ENCODE data around the gene CYTH2.

The CYTH2 gene

DNA sequence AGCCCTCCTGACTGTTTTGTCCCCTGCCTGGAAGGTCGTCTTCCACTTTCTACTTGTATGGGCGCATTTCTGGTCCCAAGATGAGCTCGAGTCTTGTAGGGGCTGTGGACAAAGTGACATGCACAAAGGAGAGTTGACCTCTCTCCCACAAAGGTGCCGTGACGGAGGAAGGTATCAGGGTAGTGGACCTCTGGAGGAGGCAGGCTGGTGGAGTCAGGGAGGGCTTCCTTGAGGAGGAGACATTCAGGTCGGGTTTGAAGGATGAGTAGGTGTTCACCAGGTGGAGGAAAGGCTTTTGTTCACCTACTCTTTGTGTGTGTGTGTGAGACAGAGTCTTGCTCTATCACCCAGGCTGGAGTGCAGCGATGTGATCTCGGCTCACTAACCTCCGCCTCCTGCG lies 1.7 kb downstream of the CYTH2 start:
- H3K27ac ChIP-seq (replicated peaks), result no peak overlapping the region
- no peaks in the 10 kb centered on the region for H3K27me3 ChIP-seq (ENCODE audit: insufficient read depth, poor library complexity, severe bottlenecking)
- TF ChIP-seq POLR2AphosphoS5 (IDR thresholded peaks at IDR 0.05; ENCODE audit: low read depth) (no peak), REST (IDR thresholded peaks at IDR 0.05; ENCODE audit: insufficient replicate concordance, low read depth) (no peak), GABPA (IDR thresholded peaks at IDR 0.05; ENCODE audit: low read depth) (no peak), SPI1 (IDR thresholded peaks at IDR 0.05; ENCODE audit: borderline replicate concordance, low read depth) (no peak), CTCF (IDR thresholded peaks at IDR 0.05; ENCODE audit: insufficient read depth, low read length) (no peak)
- H3K4me3 ChIP-seq (replicated peaks; ENCODE audit: insufficient read depth, low read length), result no peak overlapping the region
- no peak for DNase-seq (ENCODE audit: low read depth in 1 of 2, low spot score in 1 of 2)

DNA sequence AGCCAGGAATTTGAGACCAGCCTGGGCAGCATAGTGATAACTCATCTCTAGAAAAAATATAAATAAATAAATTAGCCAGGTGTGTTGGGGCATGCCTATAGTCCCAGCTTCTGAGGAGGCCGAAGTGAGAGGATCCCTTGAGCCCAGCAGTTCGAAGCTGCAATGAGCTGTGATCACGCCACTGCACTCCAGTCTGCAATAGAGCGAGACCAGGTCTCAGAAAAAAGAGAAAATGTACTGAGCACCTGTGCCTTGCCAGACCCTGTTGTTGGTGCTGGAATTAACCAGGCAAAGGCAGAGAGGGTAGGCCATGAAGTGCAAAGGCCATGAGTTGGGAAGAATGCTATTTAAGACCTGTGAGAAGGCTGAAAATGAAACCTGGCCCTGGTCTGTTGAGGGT lies 2.7 kb downstream of the CYTH2 start:
- DNase-seq (ENCODE audit: low read depth in 1 of 2, low spot score in 1 of 2), result no peak
- H3K27ac ChIP-seq (replicated peaks), result no peak overlapping the region
- no peak overlapping the region for H3K4me3 ChIP-seq (replicated peaks; ENCODE audit: insufficient read depth, low read length)
- H3K27me3 ChIP-seq (ENCODE audit: insufficient read depth, poor library complexity, severe bottlenecking), result no peaks in the 10 kb centered on the region
- TF ChIP-seq GABPA (IDR thresholded peaks at IDR 0.05; ENCODE audit: low read depth), result no peak
- no peak for TF ChIP-seq SPI1 (IDR thresholded peaks at IDR 0.05; ENCODE audit: borderline replicate concordance, low read depth)
- TF ChIP-seq REST (IDR thresholded peaks at IDR 0.05; ENCODE audit: insufficient replicate concordance, low read depth), result no peak
- no peak for TF ChIP-seq CTCF (IDR thresholded peaks at IDR 0.05; ENCODE audit: insufficient read depth, low read length)
- TF ChIP-seq POLR2AphosphoS5 (IDR thresholded peaks at IDR 0.05; ENCODE audit: low read depth), result no peak

DNA sequence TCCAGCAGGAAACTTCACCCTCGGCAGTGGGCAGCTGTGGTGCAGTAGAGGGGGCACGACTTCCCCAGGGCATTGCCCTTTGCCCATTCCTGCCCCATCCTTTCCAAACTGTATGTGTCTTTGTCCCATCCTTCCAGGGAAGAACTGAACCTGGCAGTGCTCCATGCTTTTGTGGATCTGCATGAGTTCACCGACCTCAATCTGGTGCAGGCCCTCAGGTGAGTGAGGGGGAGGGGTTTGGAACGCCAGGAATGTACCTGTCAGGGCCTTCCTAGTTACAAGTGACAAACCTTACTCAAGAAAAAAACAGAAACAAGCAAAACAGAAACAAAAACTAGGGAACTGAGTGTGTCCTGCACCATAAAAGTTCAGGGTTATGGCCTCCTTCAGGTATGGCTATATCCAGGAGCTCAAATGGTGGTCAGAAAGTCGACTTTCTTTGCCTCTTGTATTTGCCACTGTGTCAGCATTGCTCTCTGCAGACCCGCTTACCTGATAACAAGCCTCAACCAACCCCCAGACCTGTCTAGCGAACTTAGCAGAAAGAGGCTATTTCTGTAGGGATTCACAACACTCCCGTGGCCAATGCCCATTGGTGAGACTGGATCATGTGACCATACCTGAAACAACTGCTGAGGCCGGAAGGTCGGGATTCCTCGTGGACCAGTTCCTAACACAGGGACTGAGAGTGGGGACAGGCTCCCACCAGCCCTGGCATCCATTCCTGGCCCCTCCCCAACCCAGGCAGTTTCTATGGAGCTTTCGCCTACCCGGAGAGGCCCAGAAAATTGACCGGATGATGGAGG lies 4.2 kb downstream of the CYTH2 start:
- Histone ChIP-seq H3K27ac (replicated peaks) (no peak overlapping the region), H3K4me3 (replicated peaks; ENCODE audit: insufficient read depth, low read length) (no peak overlapping the region), H3K27me3 (ENCODE audit: insufficient read depth, poor library complexity, severe bottlenecking) (no peaks in the 10 kb centered on the region)
- TF ChIP-seq GABPA (IDR thresholded peaks at IDR 0.05; ENCODE audit: low read depth) (no peak), CTCF (IDR thresholded peaks at IDR 0.05; ENCODE audit: insufficient read depth, low read length) (no peak), SPI1 (IDR thresholded peaks at IDR 0.05; ENCODE audit: borderline replicate concordance, low read depth) (no peak), POLR2AphosphoS5 (IDR thresholded peaks at IDR 0.05; ENCODE audit: low read depth) (no peak), REST (IDR thresholded peaks at IDR 0.05; ENCODE audit: insufficient replicate concordance, low read depth) (no peak)
- no peak for DNase-seq (ENCODE audit: low read depth in 1 of 2, low spot score in 1 of 2)
